ENCODE results near the gene PTPRG. TPM values are rescaled to one million over a fixed set of nuclear protein-coding genes. Genes with fewer than 3 reads are reported as not detected.

Gene PTPRG
- total and polyA plus RNA-seq, 3 experiments from 2014 or later = not detected

DNA sequence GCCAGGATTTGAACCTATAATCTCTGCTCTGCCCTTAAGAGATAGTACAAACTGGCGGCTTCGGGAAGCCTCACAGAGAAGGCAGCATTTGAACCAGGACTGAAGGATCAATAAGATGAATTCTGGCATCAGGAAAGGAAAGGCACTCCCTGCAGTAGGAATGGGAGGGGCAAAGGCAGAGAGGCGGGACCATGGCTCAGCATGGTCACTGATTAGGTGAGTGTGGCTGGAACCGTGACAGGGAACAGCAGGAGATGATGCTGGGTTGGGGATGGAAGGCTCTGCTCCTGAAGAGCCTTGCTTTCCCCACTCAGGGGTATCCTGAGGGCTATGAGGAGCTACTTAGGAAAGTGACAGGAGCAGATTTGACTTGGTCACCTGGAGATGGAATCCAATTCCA lies 653.5 kb downstream of the PTPRG start:
- H3K27me3 Mint-ChIP-seq = peaks cover 0 to 2% of the 10 kb centered on the region in 2 donors
- Histone ChIP-seq H3K4me3 (ENCODE audit: low read length) (no peak overlapping the region), H3K9me3 (ENCODE audit: low read length) (no peaks in the 10 kb centered on the region), H3K36me3 (ENCODE audit: insufficient read depth, low read length) (no peaks in the 10 kb centered on the region), H3K4me1 (ENCODE audit: insufficient read depth, low read length) (no peaks in the 10 kb centered on the region), H3K27ac (ENCODE audit: low read depth, low read length) (no peak overlapping the region), H3K27me3 (ENCODE audit: insufficient read depth, low read length, poor library complexity, severe bottlenecking) (no peaks in the 10 kb centered on the region)
- H3K4me1 Mint-ChIP-seq = no peaks in the 10 kb centered on the region
- no peak overlapping the region for H3K4me3 Mint-ChIP-seq
- peaks cover 0 to 2% (median 0%) of the 10 kb centered on the region in 5 donors for H3K9me3 Mint-ChIP-seq
- no peak overlapping the region for H3K27ac Mint-ChIP-seq
- CTCF ChIA-PET = no interaction called here
- POLR2A ChIA-PET = no interaction called here
- no peaks in the 10 kb centered on the region for H3K36me3 Mint-ChIP-seq
- DNase-seq = no peak

DNA sequence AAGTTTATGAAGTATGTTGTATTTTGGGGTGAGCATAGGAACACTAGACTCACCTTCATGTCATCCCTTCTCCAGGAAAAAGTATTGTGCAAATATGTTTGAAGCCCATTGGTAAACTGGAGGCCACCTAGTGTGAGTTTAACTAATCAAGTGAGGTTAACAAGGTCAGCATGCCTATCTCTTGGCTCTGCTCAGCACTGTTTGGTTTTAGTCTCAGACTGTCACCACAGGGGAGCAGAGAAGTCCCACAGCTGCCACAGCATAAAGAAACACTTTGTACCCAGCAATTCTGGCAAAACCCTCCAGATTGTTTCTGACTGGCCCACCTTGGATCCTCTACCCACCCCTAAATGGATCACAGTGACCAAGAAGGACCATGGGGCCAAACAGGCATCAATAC lies 659.2 kb downstream of the PTPRG start:
- peaks cover 0 to 2% (median 0%) of the 10 kb centered on the region in 5 donors for H3K9me3 Mint-ChIP-seq
- no peak overlapping the region for H3K27ac ChIP-seq (ENCODE audit: low read depth, low read length)
- H3K4me1 Mint-ChIP-seq = no peaks in the 10 kb centered on the region
- H3K27me3 Mint-ChIP-seq = no peaks in the 10 kb centered on the region
- H3K4me3 Mint-ChIP-seq = no peak overlapping the region
- no peak overlapping the region for H3K27ac Mint-ChIP-seq
- no peak for DNase-seq
- no peaks in the 10 kb centered on the region for H3K27me3 ChIP-seq (ENCODE audit: insufficient read depth, low read length, poor library complexity, severe bottlenecking)
- H3K36me3 Mint-ChIP-seq = no peaks in the 10 kb centered on the region
- no peak overlapping the region for H3K4me3 ChIP-seq (ENCODE audit: low read length)
- ChIA-PET POLR2A (no interaction called here), CTCF (no interaction called here)
- no peaks in the 10 kb centered on the region for H3K4me1 ChIP-seq (ENCODE audit: insufficient read depth, low read length)
- no peaks in the 10 kb centered on the region for H3K36me3 ChIP-seq (ENCODE audit: insufficient read depth, low read length)
- H3K9me3 ChIP-seq (ENCODE audit: low read length) = no peaks in the 10 kb centered on the region

DNA sequence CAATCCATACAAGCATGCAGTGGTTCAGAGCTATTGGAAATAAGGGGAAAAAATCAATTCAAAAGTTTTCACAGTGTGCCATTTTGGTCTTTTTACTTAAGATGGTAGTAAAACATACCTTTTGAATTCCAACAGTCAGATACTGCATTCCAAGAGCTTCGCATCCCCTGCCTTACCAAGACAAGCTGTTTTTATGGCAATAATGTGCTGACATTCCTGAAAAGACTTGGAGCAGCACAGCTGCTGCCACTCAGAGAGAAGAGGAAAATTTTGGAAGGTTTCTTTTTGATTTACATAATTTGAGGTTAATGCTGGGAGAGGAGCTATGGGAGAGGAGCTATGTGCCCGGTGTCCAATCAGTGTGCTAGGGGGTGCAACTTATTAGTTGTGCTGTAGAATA lies 663.7 kb downstream of the PTPRG start:
- Mint-ChIP-seq H3K27ac (no peak overlapping the region), H3K4me1 (no peaks in the 10 kb centered on the region), H3K36me3 (no peaks in the 10 kb centered on the region), H3K27me3 (peaks cover 0 to 5% of the 10 kb centered on the region in 2 donors), H3K4me3 (no peak overlapping the region), H3K9me3 (no peaks in the 10 kb centered on the region)
- no peaks in the 10 kb centered on the region for H3K36me3 ChIP-seq (ENCODE audit: insufficient read depth, low read length)
- no peaks in the 10 kb centered on the region for H3K27me3 ChIP-seq (ENCODE audit: insufficient read depth, low read length, poor library complexity, severe bottlenecking)
- no peak for DNase-seq
- ChIA-PET POLR2A (no interaction called here), CTCF (no interaction called here)
- H3K4me3 ChIP-seq (ENCODE audit: low read length) = no peak overlapping the region
- no peaks in the 10 kb centered on the region for H3K9me3 ChIP-seq (ENCODE audit: low read length)
- no peak overlapping the region for H3K27ac ChIP-seq (ENCODE audit: low read depth, low read length)
- no peaks in the 10 kb centered on the region for H3K4me1 ChIP-seq (ENCODE audit: insufficient read depth, low read length)

DNA sequence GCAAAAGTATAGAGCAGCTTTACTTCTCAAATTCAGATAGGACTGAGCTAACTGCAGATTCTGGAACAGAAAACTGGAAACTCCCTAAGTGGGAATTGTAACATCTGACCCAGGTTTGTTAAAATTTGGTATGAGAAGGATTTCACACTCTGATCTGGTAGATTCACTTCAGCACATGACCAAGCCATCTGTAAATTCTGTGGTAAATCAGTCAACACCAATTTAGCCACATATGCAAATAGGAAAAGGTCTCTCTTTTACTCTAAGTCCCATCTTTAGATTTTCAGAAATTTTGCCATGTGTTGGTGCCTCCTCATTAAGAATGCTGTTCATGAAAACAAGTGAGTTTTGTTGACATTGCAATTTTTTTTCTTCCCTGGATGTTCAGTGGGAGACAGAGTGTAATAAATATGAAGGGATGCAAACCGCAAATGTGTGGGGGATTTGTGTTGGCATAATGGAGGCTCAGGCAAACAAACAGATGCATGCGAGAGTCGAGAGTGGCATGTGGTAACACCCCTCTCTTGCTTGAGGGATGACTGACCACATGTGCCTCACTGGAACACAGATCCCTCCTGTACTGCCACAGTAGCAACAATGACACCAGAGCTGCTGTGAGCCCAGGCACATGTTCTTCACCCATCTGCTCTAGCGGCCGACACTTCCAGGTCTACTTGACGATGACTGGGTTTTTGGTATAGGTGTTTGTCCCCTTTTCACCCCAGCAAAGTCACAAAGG lies 665.4 kb downstream of the PTPRG start:
- no peaks in the 10 kb centered on the region for H3K9me3 ChIP-seq (ENCODE audit: low read length)
- CTCF ChIA-PET = no interaction called here
- H3K9me3 Mint-ChIP-seq = no peaks in the 10 kb centered on the region
- H3K4me3 Mint-ChIP-seq = no peak overlapping the region
- H3K27ac Mint-ChIP-seq = no peak overlapping the region
- H3K27ac ChIP-seq (ENCODE audit: low read depth, low read length) = no peak overlapping the region
- no peaks in the 10 kb centered on the region for H3K4me1 Mint-ChIP-seq
- no peaks in the 10 kb centered on the region for H3K4me1 ChIP-seq (ENCODE audit: insufficient read depth, low read length)
- H3K36me3 ChIP-seq (ENCODE audit: insufficient read depth, low read length) = no peaks in the 10 kb centered on the region
- no peaks in the 10 kb centered on the region for H3K27me3 ChIP-seq (ENCODE audit: insufficient read depth, low read length, poor library complexity, severe bottlenecking)
- H3K27me3 Mint-ChIP-seq = peaks cover 0 to 7% of the 10 kb centered on the region in 2 donors
- no peak for DNase-seq
- H3K36me3 Mint-ChIP-seq = no peaks in the 10 kb centered on the region
- H3K4me3 ChIP-seq (ENCODE audit: low read length) = no peak overlapping the region
- POLR2A ChIA-PET = no interaction called here

DNA sequence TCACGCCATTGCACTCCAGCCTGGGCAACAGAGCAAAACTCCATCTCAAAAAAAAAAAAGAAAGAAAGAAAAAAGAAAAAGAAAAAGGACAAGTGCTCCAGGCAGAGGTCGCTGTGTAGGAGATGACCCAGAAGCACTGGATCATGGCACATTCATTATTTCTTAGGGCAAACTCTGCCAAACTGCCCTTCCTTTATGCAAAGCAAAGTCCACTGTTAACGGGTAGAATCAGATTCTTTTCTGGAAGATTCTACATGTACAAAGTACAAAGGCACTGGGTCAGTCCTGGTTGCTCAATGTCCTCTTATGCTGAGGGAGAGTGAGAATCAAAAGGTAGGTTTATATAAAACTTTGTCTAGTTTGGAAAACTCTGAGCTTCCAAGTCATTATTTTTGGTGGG lies 667.1 kb downstream of the PTPRG start:
- no peak overlapping the region for H3K4me3 Mint-ChIP-seq
- Histone ChIP-seq H3K4me1 (ENCODE audit: insufficient read depth, low read length) (no peaks in the 10 kb centered on the region), H3K4me3 (ENCODE audit: low read length) (no peak overlapping the region), H3K27me3 (ENCODE audit: insufficient read depth, low read length, poor library complexity, severe bottlenecking) (no peaks in the 10 kb centered on the region), H3K27ac (ENCODE audit: low read depth, low read length) (no peak overlapping the region), H3K9me3 (ENCODE audit: low read length) (no peaks in the 10 kb centered on the region), H3K36me3 (ENCODE audit: insufficient read depth, low read length) (no peaks in the 10 kb centered on the region)
- H3K4me1 Mint-ChIP-seq = no peaks in the 10 kb centered on the region
- H3K9me3 Mint-ChIP-seq = no peaks in the 10 kb centered on the region
- CTCF ChIA-PET = no interaction called here
- peaks cover 0 to 7% of the 10 kb centered on the region in 2 donors for H3K27me3 Mint-ChIP-seq
- no peaks in the 10 kb centered on the region for H3K36me3 Mint-ChIP-seq
- no peak for DNase-seq
- no peak overlapping the region for H3K27ac Mint-ChIP-seq
- POLR2A ChIA-PET = no interaction called here

DNA sequence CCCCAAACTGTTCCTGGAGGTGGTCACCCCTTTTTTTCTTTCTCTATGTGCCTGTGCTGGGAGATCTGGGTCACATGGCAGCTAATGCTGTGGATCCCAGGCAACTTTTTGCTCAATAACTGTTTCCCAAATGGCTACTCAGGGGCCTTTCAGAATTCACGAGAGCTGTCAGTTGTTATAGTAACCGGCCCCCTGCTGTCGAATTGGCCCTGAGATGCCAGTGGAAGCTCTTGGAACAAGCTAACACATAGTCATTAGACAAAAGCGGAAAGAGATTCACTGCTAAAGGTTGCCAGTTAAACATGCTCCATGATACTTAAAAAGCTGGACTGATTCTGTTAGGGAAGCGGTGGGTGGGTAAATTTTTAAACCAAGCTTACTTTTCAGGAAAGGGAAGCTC lies 667.8 kb downstream of the PTPRG start:
- Mint-ChIP-seq H3K4me3 (peak overlapping the region in 1 of 7 donors; percentile 40), H3K27me3 (peaks cover 0 to 7% of the 10 kb centered on the region in 2 donors), H3K4me1 (no peaks in the 10 kb centered on the region), H3K9me3 (no peaks in the 10 kb centered on the region), H3K36me3 (no peaks in the 10 kb centered on the region), H3K27ac (no peak overlapping the region)
- Histone ChIP-seq H3K27me3 (ENCODE audit: insufficient read depth, low read length, poor library complexity, severe bottlenecking) (no peaks in the 10 kb centered on the region), H3K9me3 (ENCODE audit: low read length) (no peaks in the 10 kb centered on the region), H3K4me3 (ENCODE audit: low read length) (no peak overlapping the region), H3K36me3 (ENCODE audit: insufficient read depth, low read length) (no peaks in the 10 kb centered on the region), H3K4me1 (ENCODE audit: insufficient read depth, low read length) (no peaks in the 10 kb centered on the region), H3K27ac (ENCODE audit: low read depth, low read length) (no peak overlapping the region)
- ChIA-PET CTCF (no interaction called here), POLR2A (no interaction called here)
- DNase-seq = no peak

DNA sequence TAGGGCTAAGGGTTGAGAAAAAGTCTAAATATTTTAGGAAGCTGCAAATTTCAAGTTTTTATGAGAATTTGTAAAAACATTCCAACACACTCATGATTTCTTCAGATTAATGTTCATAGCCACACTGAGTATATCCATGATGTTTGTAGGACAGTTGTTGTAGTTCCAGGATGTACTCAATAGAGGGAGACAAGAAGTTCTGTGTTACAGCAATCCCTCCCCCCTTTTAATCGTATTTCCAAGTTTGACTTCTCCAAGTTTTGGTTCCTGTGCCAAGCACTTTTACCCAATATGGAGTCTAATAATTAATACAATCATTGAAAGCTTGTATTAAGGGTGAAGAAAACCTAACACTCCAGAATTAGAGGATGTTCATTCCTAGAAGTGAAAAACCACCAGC lies 668.5 kb downstream of the PTPRG start:
- H3K27ac Mint-ChIP-seq = no peak overlapping the region
- no peaks in the 10 kb centered on the region for H3K4me1 Mint-ChIP-seq
- H3K36me3 ChIP-seq (ENCODE audit: insufficient read depth, low read length) = no peaks in the 10 kb centered on the region
- H3K4me1 ChIP-seq (ENCODE audit: insufficient read depth, low read length) = no peaks in the 10 kb centered on the region
- H3K9me3 Mint-ChIP-seq = no peaks in the 10 kb centered on the region
- POLR2A ChIA-PET = no interaction called here
- CTCF ChIA-PET = no interaction called here
- H3K27ac ChIP-seq (ENCODE audit: low read depth, low read length) = no peak overlapping the region
- H3K36me3 Mint-ChIP-seq = no peaks in the 10 kb centered on the region
- peaks cover 0 to 7% of the 10 kb centered on the region in 2 donors for H3K27me3 Mint-ChIP-seq
- no peak overlapping the region for H3K4me3 ChIP-seq (ENCODE audit: low read length)
- no peak for DNase-seq
- no peaks in the 10 kb centered on the region for H3K27me3 ChIP-seq (ENCODE audit: insufficient read depth, low read length, poor library complexity, severe bottlenecking)
- no peak overlapping the region for H3K4me3 Mint-ChIP-seq
- H3K9me3 ChIP-seq (ENCODE audit: low read length) = no peaks in the 10 kb centered on the region

DNA sequence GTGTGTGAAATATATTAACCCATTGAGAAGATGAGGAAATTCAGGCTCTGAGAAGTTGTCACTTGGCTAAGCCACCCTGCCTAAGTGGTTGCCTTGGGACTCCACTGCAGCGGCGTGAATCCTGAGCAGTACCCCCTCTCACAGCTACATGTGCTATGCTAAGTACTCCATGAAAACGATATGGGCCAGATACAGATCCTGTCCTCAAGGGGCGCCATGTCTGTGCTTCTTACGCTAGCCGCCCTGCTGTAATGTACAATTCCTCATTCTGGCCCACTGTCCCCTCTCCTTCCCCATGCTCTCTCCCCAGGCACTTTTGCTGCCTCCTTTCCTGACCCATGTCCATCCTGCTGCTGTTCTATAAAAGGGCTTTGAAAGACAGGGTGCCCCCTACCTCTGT lies 671.7 kb downstream of the PTPRG start:
- H3K27me3 Mint-ChIP-seq = peaks cover 0 to 5% of the 10 kb centered on the region in 2 donors
- H3K4me3 Mint-ChIP-seq = no peak overlapping the region
- H3K27ac Mint-ChIP-seq = no peak overlapping the region
- no peak overlapping the region for H3K4me3 ChIP-seq (ENCODE audit: low read length)
- no peaks in the 10 kb centered on the region for H3K4me1 Mint-ChIP-seq
- no peaks in the 10 kb centered on the region for H3K9me3 Mint-ChIP-seq
- POLR2A ChIA-PET = no interaction called here
- H3K36me3 Mint-ChIP-seq = no peaks in the 10 kb centered on the region
- CTCF ChIA-PET = no interaction called here
- H3K27ac ChIP-seq (ENCODE audit: low read depth, low read length) = no peak overlapping the region
- no peak for DNase-seq
- no peaks in the 10 kb centered on the region for H3K27me3 ChIP-seq (ENCODE audit: insufficient read depth, low read length, poor library complexity, severe bottlenecking)
- no peaks in the 10 kb centered on the region for H3K9me3 ChIP-seq (ENCODE audit: low read length)
- no peaks in the 10 kb centered on the region for H3K4me1 ChIP-seq (ENCODE audit: insufficient read depth, low read length)
- H3K36me3 ChIP-seq (ENCODE audit: insufficient read depth, low read length) = no peaks in the 10 kb centered on the region

DNA sequence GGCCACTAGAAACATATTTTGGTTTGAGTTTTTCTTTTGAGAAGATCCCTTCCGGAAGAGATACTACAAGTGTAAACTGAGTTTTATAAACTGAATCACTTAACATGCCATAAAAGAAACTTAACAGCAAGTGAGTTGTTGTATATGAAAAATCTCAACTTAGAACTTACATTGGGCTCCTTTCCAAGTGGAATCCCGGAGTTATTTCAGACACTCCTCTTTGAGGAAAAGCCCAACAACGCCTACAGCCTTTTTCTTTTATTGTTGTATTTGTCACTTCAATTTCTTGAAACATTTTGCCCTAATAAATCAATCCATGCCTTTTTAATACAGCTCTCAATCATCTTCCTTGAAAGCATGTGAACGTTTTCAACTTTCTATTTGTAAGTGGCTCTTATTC lies 674.6 kb downstream of the PTPRG start:
- DNase-seq = no peak
- H3K36me3 Mint-ChIP-seq = no peaks in the 10 kb centered on the region
- peaks cover 0 to under 1% of the 10 kb centered on the region in 2 donors for H3K27me3 Mint-ChIP-seq
- Histone ChIP-seq H3K9me3 (ENCODE audit: low read length) (no peaks in the 10 kb centered on the region), H3K4me1 (ENCODE audit: insufficient read depth, low read length) (no peaks in the 10 kb centered on the region), H3K27ac (ENCODE audit: low read depth, low read length) (no peak overlapping the region), H3K4me3 (ENCODE audit: low read length) (no peak overlapping the region), H3K36me3 (ENCODE audit: insufficient read depth, low read length) (no peaks in the 10 kb centered on the region), H3K27me3 (ENCODE audit: insufficient read depth, low read length, poor library complexity, severe bottlenecking) (no peaks in the 10 kb centered on the region)
- H3K9me3 Mint-ChIP-seq = peaks cover 0 to 2% (median 0%) of the 10 kb centered on the region in 5 donors
- ChIA-PET CTCF (no interaction called here), POLR2A (no interaction called here)
- no peak overlapping the region for H3K27ac Mint-ChIP-seq
- no peak overlapping the region for H3K4me3 Mint-ChIP-seq
- H3K4me1 Mint-ChIP-seq = no peaks in the 10 kb centered on the region

Data from CD8-positive, alpha-beta memory T cell (primary cell).